HG03558 (cell line): ENCODE measurements around the gene CYP4A22.
"Not testable (repeated sequence)": the region's sequence is repeated elsewhere in the genome, so short reads cannot be mapped to it uniquely, and the experiment has no call there.

Experiments
- ATAC-seq: cut with Tn5 transposase; IDR thresholded peaks from one replicate; pipeline ENCODE4 v1.9.1; 2021; ENCODE audit warnings: moderate number of reproducible peaks; ENCODE audit not compliant: unreplicated experiment; ENCODE audit errors: extremely low read depth

Gene CYP4A22

DNA sequence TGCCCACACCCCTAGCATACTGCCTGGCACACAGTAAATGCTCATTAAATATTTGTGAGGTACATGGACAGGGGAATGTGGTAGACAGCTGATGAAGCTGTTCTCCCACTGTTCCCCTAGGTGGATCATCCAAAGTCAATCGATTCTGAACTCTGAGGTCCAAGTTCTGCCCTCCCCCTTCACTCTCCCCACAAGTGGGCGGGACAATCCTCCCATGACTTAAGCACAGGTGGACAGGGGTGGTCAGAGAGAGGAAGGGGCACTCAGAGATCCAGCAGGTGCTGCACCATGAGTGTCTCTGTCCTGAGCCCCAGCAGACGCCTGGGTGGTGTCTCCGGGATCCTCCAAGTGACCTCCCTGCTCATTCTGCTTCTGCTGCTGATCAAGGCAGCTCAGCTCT is at the start of gene CYP4A22:
Gene CYP4A22, plus strand, starts transcription at position 244 of the 400 bp plus-strand sequence. Its CDS starts 45 bp downstream, at position 289.
- no peak for ATAC-seq

DNA sequence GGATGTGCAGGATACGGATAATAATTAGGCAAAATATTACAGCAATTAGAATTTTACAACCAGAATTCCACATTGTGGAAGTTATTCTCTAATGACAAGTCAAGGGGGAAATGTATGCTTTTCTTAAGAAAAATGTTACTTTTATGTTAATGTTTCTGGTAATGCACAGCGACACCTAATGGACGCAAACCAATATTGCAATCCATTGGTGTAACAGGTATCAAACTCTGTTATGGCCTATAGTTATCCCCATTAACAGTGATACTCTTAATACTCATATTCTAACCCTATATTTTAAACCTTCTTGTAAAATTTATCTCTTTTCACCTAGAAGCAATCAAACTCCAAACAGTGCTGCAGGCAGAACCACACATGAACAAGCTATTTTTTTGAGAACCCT is 47.9 kb upstream of the CYP4A22 start:
- ATAC-seq = not testable (repeated sequence)

- not testable (repeated sequence) for ATAC-seq
These were observed 45.8 kb upstream of the CYP4A22 start for GRCh38 chr1:47091476-47091875.

DNA sequence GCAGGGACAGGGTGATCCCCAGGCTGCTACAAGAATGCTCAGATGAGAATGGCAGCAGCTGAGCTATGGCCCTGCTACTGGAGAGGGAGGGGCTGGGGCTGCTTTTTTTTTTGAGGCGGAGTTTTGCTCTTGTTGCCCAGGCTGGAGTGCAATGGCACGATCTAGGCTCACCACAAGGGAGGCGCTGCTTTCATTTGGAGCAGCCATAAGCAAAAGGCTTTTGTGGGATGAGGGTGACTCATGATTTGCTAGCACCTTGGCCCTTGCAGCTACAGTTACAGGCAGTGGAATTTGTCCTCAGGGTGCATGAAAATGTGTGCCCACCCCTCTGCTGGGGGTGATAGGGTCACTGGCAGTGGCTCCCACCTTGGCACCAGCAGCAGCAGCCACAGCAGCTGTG is 32.4 kb upstream of the CYP4A22 start:
- ATAC-seq = no peak

- no peak for ATAC-seq
These were observed 30.4 kb upstream of the CYP4A22 start for GRCh38 chr1:47106792-47107191.

- not testable (repeated sequence) for ATAC-seq
These were observed 29.2 kb upstream of the CYP4A22 start for GRCh38 chr1:47107851-47108574.

GRCh38 chr1:47109482-47109881 is 27.8 kb upstream of the CYP4A22 start:
- not testable (repeated sequence) for ATAC-seq

GRCh38 chr1:47113178-47113577 is 24.1 kb upstream of the CYP4A22 start:
- no peak for ATAC-seq

GRCh38 chr1:47121039-47121438 is 16.2 kb upstream of the CYP4A22 start:
- not testable (repeated sequence) for ATAC-seq

GRCh38 chr1:47124834-47125233 is 12.4 kb upstream of the CYP4A22 start:
- not testable (repeated sequence) for ATAC-seq

GRCh38 chr1:47126997-47127396 is 10.2 kb upstream of the CYP4A22 start:
- ATAC-seq = not testable (repeated sequence)

DNA sequence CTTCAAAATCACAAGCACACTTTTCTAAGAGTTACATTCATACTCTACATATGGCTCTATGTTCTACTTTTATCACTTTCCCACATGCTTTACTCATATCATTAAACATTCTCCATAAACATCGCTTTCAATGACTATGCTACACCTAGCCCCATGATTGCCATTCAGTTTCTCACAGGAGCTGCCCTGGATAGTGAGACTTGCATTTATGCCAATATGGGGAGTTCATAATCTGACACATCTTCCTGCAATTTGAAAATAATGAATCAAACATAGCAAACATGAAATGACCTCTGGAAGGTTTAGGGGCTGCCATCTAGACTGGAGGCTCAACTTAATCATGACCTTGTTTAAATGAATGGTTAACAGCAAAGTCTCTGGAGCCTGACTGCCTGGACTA is 9.0 kb upstream of the CYP4A22 start:
- no peak for ATAC-seq

- not testable (repeated sequence) for ATAC-seq
These were observed 8.4 kb upstream of the CYP4A22 start for GRCh38 chr1:47128854-47129253.

GRCh38 chr1:47129489-47130230 is 7.6 kb upstream of the CYP4A22 start:
- not testable (repeated sequence) for ATAC-seq

DNA sequence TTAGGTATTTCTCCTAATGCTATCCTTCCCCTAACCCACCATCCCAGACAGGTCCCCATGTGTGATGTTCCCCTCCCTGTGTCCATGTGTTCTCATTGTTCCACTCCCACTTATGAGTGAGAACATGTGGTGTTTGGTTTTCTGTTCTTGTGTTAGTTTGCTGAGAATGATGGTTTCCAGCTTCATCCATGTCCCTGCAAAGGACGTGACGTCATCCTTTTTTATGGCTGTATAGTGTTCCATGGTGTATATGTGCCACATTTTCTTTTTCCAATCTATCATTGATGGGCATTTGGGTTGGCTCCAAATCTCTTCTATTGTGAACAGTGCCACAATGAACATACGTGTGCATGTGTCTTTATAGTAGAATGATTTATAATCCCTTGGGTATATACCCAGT is 4.6 kb upstream of the CYP4A22 start:
- not testable (repeated sequence) for ATAC-seq

DNA sequence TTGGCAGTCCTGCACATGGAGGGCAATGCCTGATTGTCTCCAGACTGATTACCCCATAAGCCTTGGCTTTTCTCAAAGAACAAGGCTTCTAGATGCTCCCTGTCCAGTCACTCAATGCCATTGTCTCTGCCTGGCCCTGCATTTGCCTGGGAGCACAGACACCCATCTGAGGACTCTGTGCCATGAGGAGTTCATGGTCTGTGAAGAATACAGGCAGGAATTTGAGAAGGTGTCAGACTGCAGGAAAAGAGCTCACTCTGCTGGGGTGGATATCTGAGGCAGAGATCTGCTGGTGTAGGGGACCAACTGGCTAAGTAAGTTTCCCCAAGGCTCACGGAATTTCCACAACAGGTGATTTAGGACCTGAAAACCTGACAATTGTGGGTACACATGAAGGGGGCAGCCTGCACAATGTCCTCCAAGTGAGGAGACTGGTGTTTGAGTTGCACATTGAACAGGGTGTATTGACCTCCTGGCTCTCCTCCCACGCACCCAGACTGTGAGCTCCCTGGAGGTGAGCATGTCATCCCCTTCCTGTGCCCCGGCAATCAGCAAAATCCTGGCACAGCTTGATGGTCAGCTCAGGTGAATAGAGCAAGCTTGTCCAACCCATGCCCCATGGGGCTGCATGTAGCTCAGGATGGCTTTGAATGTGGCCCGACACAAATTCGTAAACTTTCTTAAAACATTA is 829 bp downstream of the CYP4A22 start:
- no peak for ATAC-seq

DNA sequence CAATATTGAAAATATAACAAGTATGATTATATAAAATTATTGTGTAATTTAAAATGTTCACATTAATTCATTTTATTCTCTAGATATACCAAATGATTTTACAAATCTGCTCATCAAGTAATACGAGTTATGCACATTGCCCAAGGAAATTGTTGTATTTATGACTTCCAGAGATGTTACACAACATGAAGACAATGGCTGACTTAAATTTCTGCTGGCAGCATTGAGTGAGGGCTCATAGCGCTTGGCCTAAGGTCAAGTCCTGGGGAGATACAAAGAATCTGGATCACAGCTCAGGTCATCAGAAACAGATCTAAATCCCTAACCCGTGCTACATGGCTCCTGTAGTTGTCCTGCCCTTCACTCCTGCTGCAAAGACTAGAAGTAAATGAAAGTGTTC is 3.1 kb downstream of the CYP4A22 start:
- ATAC-seq = not testable (repeated sequence)

DNA sequence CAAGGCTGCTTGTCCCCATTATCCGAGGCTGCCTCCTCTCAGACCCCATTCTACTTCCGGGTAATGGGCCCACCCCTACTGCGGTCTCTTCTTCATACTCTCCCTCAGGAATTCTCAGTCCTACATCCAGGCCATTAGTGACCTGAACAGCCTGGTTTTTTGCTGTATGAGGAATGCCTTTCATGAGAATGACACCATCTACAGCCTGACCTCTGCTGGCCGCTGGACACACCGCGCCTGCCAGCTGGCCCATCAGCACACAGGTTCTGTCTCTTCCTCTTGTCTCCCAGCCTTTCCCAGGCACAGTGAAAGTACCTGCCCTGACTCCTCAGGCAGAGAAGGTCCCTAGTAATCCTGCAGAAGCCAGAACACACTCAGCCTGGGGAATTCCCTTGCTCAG is 6.4 kb downstream of the CYP4A22 start:
- not testable (repeated sequence) for ATAC-seq

- ATAC-seq = not testable (repeated sequence)
These were observed 9.3 kb downstream of the CYP4A22 start for GRCh38 chr1:47146495-47146894.

DNA sequence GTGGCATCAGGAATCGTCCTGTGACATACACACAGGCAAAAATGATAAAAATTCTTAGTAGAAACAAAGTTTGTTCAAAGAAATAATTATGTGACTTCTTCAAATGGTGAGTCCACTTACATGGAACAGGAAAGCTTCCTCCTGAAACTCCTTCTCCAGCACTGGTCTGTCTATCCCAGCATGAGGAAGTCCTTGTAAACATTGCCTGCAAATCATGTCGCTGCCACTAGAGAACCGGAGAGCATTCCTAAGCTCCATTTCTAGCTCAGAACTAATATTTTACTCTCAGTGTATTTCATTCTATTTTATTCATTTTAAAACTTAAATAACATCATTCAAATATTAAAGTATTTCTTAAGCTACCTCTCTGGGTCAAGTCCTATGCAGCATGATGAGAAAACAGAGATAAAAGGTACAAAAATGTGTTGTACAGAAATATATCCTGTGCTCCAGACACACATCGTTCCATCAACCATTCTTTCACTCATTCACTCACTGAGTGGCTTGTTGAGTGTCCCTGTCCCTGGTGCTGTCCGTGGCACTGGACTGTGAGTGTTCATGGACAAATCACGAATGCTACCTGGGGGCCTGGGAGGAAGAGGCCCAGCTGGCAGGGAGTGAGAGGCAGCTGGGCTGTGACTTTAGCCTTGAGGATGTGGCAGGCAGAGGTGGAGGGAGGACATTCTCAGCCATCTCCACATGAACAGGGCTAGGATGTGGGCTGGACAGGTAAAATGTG is 10.0 kb downstream of the CYP4A22 start:
- ATAC-seq = no peak
